T-cell (primary cell): ENCODE results near the gene TCAP. TPM values are rescaled to one million over a fixed set of nuclear protein-coding genes. Genes with fewer than 3 reads are reported as not detected.

ENCODE experiments used
- ATAC-seq, 4 experiments: fragments of 200-7000 bp in 3 of 4; fragments of 150-1000 bp in 1 of 4; cut with Tn5 transposase; replicated peaks in 1 of 4; 1 replicate in 3 of 4; 2 replicates in 1 of 4; pipeline ENCODE4 v1.10.0; 2021; ENCODE audit warnings: moderate library complexity in 3 of 4, mild to moderate bottlenecking in 2 of 4, moderate number of reproducible peaks in 1 of 4
- CTCF ChIA-PET, 2 donors: fragments of 300-600 bp; sonication (Branson Sonifier 250); formaldehyde crosslinking; loops; one replicate each; lab custom pipeline; 2022; ENCODE audit warnings: antibody characterized with exemption in 2 of 2; lab: Charles Lee
- POLR2A ChIA-PET, 2 donors: fragments of 300-600 bp; sonication (Branson Sonifier 250); formaldehyde crosslinking; loops; one replicate each; lab custom pipeline; 2022; ENCODE audit warnings: antibody characterized with exemption in 2 of 2; lab: Charles Lee
- DNase-seq, 35 experiments: peaks; one replicate each; pipeline versions ENCODE4 v3.0.0 to v3.0.0-alpha.2; 2013 to 2023
- H3K27ac ChIP-seq: one replicate; pipeline ENCODE4 v1.5.1; 2013; ENCODE audit warnings: low read length
- H3K27me3 ChIP-seq, 2 experiments: replicated peaks in 1 of 2; 1 replicate in 1 of 2; 2 replicates in 1 of 2; pipeline versions ENCODE4 v1.6.1 to v1.7.0; 2013; ENCODE audit warnings: low read length in 1 of 2, mixed read lengths in 1 of 2; ENCODE audit not compliant: control insufficient read depth in 2 of 2, insufficient read depth in 2 of 2; ENCODE audit errors: extremely low read depth in 1 of 2
- H3K36me3 ChIP-seq, 2 donors: 1 replicate in 1 of 2; 2 replicates in 1 of 2; pipeline versions ENCODE4 v1.6.1 to v1.7.0; 2013; ENCODE audit warnings: low read length in 1 of 2; ENCODE audit not compliant: control insufficient read depth in 2 of 2, insufficient read depth in 1 of 2; ENCODE audit errors: extremely low read depth in 1 of 2
- H3K4me1 ChIP-seq, 2 experiments: 1 replicate in 1 of 2; 2 replicates in 1 of 2; pipeline versions ENCODE4 v1.6.1 to v1.7.0; 2013; ENCODE audit warnings: low read length in 2 of 2, mixed read lengths in 1 of 2; ENCODE audit not compliant: insufficient read depth in 2 of 2, control insufficient read depth in 1 of 2; ENCODE audit errors: extremely low read depth in 1 of 2
- H3K4me3 ChIP-seq, 2 donors: 1 replicate in 1 of 2; 2 replicates in 1 of 2; pipeline versions ENCODE4 v1.5.1 to v1.7.0; 2013; ENCODE audit warnings: mild to moderate bottlenecking in 2 of 2, low read length in 1 of 2, moderate library complexity in 1 of 2; ENCODE audit not compliant: control insufficient read depth in 1 of 2; ENCODE audit errors: extremely low read depth in 1 of 2
- H3K9me3 ChIP-seq: 2 replicates; pipeline ENCODE4 v1.7.0; 2013
- H3K27ac Mint-ChIP-seq, 2 donors: one replicate each; pipeline ENCODE4 v1.8.0; 2020 to 2021; ENCODE audit warnings: mild to moderate bottlenecking in 2 of 2, mixed read lengths in 2 of 2
- H3K27me3 Mint-ChIP-seq, 2 donors: one replicate each; pipeline ENCODE4 v1.8.0; 2021 to 2022; ENCODE audit warnings: mixed read lengths in 2 of 2
- H3K36me3 Mint-ChIP-seq: one replicate; pipeline ENCODE4 v1.8.0; 2021; ENCODE audit warnings: mixed read lengths
- H3K4me1 Mint-ChIP-seq, 3 donors: one replicate each; pipeline ENCODE4 v1.8.0; 2020 to 2022; ENCODE audit warnings: mixed read lengths in 3 of 3, mild to moderate bottlenecking in 1 of 3
- H3K4me3 Mint-ChIP-seq, 3 donors: one replicate each; pipeline ENCODE4 v1.8.0; 2020 to 2022; ENCODE audit warnings: mild to moderate bottlenecking in 3 of 3, mixed read lengths in 3 of 3, moderate library complexity in 3 of 3
- H3K9me3 Mint-ChIP-seq, 3 donors: one replicate each; pipeline ENCODE4 v1.8.0; 2020 to 2022; ENCODE audit warnings: mixed read lengths in 3 of 3
- WGBS: methylation state at CpG from one replicate; pipeline ENCODE4 v1.1.5; 2013; ENCODE audit warnings: missing lambda C conversion rate; ENCODE audit not compliant: insufficient coverage; 5-methylcytosine and 5-hydroxymethylcytosine counted together
- total RNA-seq, 35 experiments: library from RNA in 6 of 35; stranded (reverse) in 6 of 35; fragments of 120-200 nt in 1 of 35; gene quantifications; one replicate each; pipeline versions ENCODE4 v1.2.1 to v1.2.4 and lab custom pipeline; 2013 to 2026

The TCAP gene
- total RNA-seq, 5 donors from 2014 or later (not counting 1 experiment from before 2014, with no cell fraction given): 2.2 to 7.8 (median 6.6) TPM

GRCh38 chr17:39624313-39624712 lies 40.8 kb upstream of the TCAP start:
- ATAC-seq: no peak
- no peak for DNase-seq
- peaks cover 0 to 59% of the 10 kb centered on the region in 2 experiments for H3K27me3 ChIP-seq
- 88% methylated on average over 5 of the region's 8 CpGs for WGBS
- peaks cover 14 to 41% of the 10 kb centered on the region in 2 experiments for H3K4me1 ChIP-seq
- POLR2A ChIA-PET: no interaction called here
- no peaks in the 10 kb centered on the region for H3K9me3 ChIP-seq
- H3K4me3 Mint-ChIP-seq: peak overlapping the region in 1 of 3 donors; percentile 66
- H3K4me3 ChIP-seq: no peak overlapping the region
- no peak overlapping the region for H3K27ac Mint-ChIP-seq
- peaks cover 31% of the 10 kb centered on the region in 2 donors for H3K27me3 Mint-ChIP-seq
- H3K36me3 ChIP-seq: no peaks in the 10 kb centered on the region
- no peaks in the 10 kb centered on the region for H3K9me3 Mint-ChIP-seq
- H3K27ac ChIP-seq: no peak overlapping the region
- CTCF ChIA-PET: interaction anchor here (0.6 to 0.9 kb wide), 5 partner anchors 14 to 322 kb away, joined by 3 to 6 read pairs (median 4); no protein-coding TSS in a partner anchor
- H3K4me1 Mint-ChIP-seq: peaks cover 20 to 36% (median 30%) of the 10 kb centered on the region in 3 donors
- no peaks in the 10 kb centered on the region for H3K36me3 Mint-ChIP-seq

GRCh38 chr17:39625198-39625785 lies 39.9 kb upstream of the TCAP start:
- Mint-ChIP-seq H3K27me3 (peaks cover 31 to 35% of the 10 kb centered on the region in 2 donors), H3K4me1 (peaks cover 20 to 36% (median 30%) of the 10 kb centered on the region in 3 donors), H3K9me3 (no peaks in the 10 kb centered on the region), H3K36me3 (no peaks in the 10 kb centered on the region), H3K27ac (no peak overlapping the region), H3K4me3 (peak overlapping the region in 1 of 3 donors; percentile 66)
- ATAC-seq (no peak), DNase-seq (no peak)
- Histone ChIP-seq H3K27me3 (peaks cover 0 to 69% of the 10 kb centered on the region in 2 experiments), H3K4me1 (peaks cover 14 to 41% of the 10 kb centered on the region in 2 experiments), H3K4me3 (no peak overlapping the region), H3K9me3 (no peaks in the 10 kb centered on the region), H3K36me3 (no peaks in the 10 kb centered on the region), H3K27ac (no peak overlapping the region)
- CTCF ChIA-PET: no interaction called here
- WGBS: 80% methylated on average over 2 of the region's 5 CpGs
- POLR2A ChIA-PET: no interaction called here

GRCh38 chr17:39626171-39627046 lies 38.7 kb upstream of the TCAP start, which contains the start of gene PPP1R1B:
Gene PPP1R1B (plus strand): TSS chr17:39626952. CDS start chr17:39627393, 441 bp downstream.
- H3K36me3 Mint-ChIP-seq: no peaks in the 10 kb centered on the region
- no peak within 1 kb of the TSS for H3K27ac Mint-ChIP-seq
- peaks cover 14 to 43% of the 10 kb centered on the region in 2 experiments for H3K4me1 ChIP-seq
- no peak within 1 kb of the TSS for H3K27ac ChIP-seq
- 20% methylated on average over 22 of the region's 29 CpGs for WGBS
- peaks cover 35 to 39% of the 10 kb centered on the region in 2 donors for H3K27me3 Mint-ChIP-seq
- DNase-seq (no peak), ATAC-seq (no peak)
- H3K27me3 ChIP-seq: peaks cover 0 to 75% of the 10 kb centered on the region in 2 experiments
- H3K9me3 ChIP-seq: no peaks in the 10 kb centered on the region
- no peaks in the 10 kb centered on the region for H3K36me3 ChIP-seq
- POLR2A ChIA-PET: interaction anchor here in 1 of 2 donors (0.7 kb wide), 1 partner anchor 235 kb away, joined by 3 read pairs; no protein-coding TSS in a partner anchor
- H3K4me3 ChIP-seq: peak within 1 kb of the TSS in 1 of 2 donors; percentile 59
- H3K4me3 Mint-ChIP-seq: peak within 1 kb of the TSS; percentile 46 to 66 (median 49)
- no peaks in the 10 kb centered on the region for H3K9me3 Mint-ChIP-seq
- H3K4me1 Mint-ChIP-seq: peaks cover 27 to 40% (median 33%) of the 10 kb centered on the region in 3 donors
- CTCF ChIA-PET: no interaction called here

- H3K9me3 ChIP-seq: no peaks in the 10 kb centered on the region
- H3K4me1 ChIP-seq: peaks cover 19 to 39% of the 10 kb centered on the region in 2 experiments
- Mint-ChIP-seq H3K27me3 (peaks cover 40 to 43% of the 10 kb centered on the region in 2 donors), H3K27ac (no peak overlapping the region), H3K9me3 (no peaks in the 10 kb centered on the region), H3K4me3 (peak overlapping the region; percentile 46 to 66 (median 49)), H3K4me1 (peaks cover 28 to 34% (median 30%) of the 10 kb centered on the region in 3 donors), H3K36me3 (no peaks in the 10 kb centered on the region)
- DNase-seq (no peak), ATAC-seq (no peak)
- no peaks in the 10 kb centered on the region for H3K36me3 ChIP-seq
- ChIA-PET POLR2A (interaction anchor here (0.5 to 1.6 kb wide), 3 partner anchors 8 to 235 kb away, joined by 3 to 9 read pairs (median 4); no protein-coding TSS in a partner anchor), CTCF (interaction anchor here in 1 of 2 donors (0.7 kb wide), 1 partner anchor 76 kb away, joined by 3 read pairs; no protein-coding TSS in a partner anchor)
- WGBS: 13% methylated on average over 62 of the region's 72 CpGs
- no peak overlapping the region for H3K27ac ChIP-seq
- H3K27me3 ChIP-seq: peaks cover 0 to 77% of the 10 kb centered on the region in 2 experiments
- peak overlapping the region in 1 of 2 donors; percentile 59 for H3K4me3 ChIP-seq
Observed at GRCh38 chr17:39627047-39627711, 38.0 kb upstream of the TCAP start.

- peaks cover 22 to 27% (median 23%) of the 10 kb centered on the region in 3 donors for H3K4me1 Mint-ChIP-seq
- peak overlapping the region in 2 of 3 donors; percentile 21 to 30 for H3K4me3 Mint-ChIP-seq
Observed at GRCh38 chr17:39627712-39628516, 37.2 kb upstream of the TCAP start.

More at GRCh38 chr17:39627712-39628516, 37.2 kb upstream of the TCAP start:
- POLR2A ChIA-PET: interaction anchor here (0.5 to 1.6 kb wide), 3 partner anchors 9 to 29 kb away, joined by 4 to 9 read pairs (median 4); no protein-coding TSS in a partner anchor
- Histone ChIP-seq H3K27me3 (peaks cover 0 to 83% of the 10 kb centered on the region in 2 experiments), H3K4me1 (peaks cover 21 to 33% of the 10 kb centered on the region in 2 experiments), H3K4me3 (no peak overlapping the region), H3K9me3 (no peaks in the 10 kb centered on the region), H3K36me3 (no peaks in the 10 kb centered on the region), H3K27ac (no peak overlapping the region)
- Mint-ChIP-seq H3K27ac (no peak overlapping the region), H3K27me3 (peaks cover 40 to 43% of the 10 kb centered on the region in 2 donors), H3K9me3 (no peaks in the 10 kb centered on the region), H3K36me3 (no peaks in the 10 kb centered on the region)
- 95% methylated on average over 11 of the region's 16 CpGs for WGBS
- ATAC-seq: no peak
- CTCF ChIA-PET: interaction anchor here (0.5 to 1.4 kb wide), 6 partner anchors 8 to 124 kb away, joined by 3 to 5 read pairs (median 3); no protein-coding TSS in a partner anchor
- no peak for DNase-seq
